OCI-LY1 (cell line): ENCODE data around the gene TENM4.

Experiments used
- H2AFZ ChIP-seq: fragments of 200-600 bp; sonication (generic), shearing (Covaris generic); 2 replicates; pipeline ENCODE4 v1.6.0; 2014; ENCODE audit warnings: antibody characterized with exemption, mild to moderate bottlenecking, low read length
- H3F3A ChIP-seq: fragments of 200-600 bp; sonication (generic), shearing (Covaris generic); 2 replicates; pipeline ENCODE4 v1.6.0; 2014; ENCODE audit warnings: mild to moderate bottlenecking, antibody characterized with exemption, low read length, moderate library complexity; ENCODE audit not compliant: insufficient read depth
- H3K27ac ChIP-seq: fragments of 200-600 bp; sonication (generic); 2 replicates; pipeline ENCODE4 v1.5.1; 2014; ENCODE audit warnings: low read length, mixed run types, mild to moderate bottlenecking, low read depth; ENCODE audit not compliant: poor library complexity, severe bottlenecking
- H3K27me3 ChIP-seq: fragments of 200-600 bp; sonication (generic); 2 replicates; pipeline ENCODE4 v1.6.0; 2014; ENCODE audit warnings: antibody characterized with exemption, mild to moderate bottlenecking, low read length, moderate library complexity; ENCODE audit not compliant: insufficient read depth
- H3K36me3 ChIP-seq: fragments of 200-600 bp; sonication (generic); 2 replicates; pipeline ENCODE4 v1.6.1; 2014; ENCODE audit warnings: mild to moderate bottlenecking, antibody characterized with exemption, low read length, moderate library complexity, mixed read lengths; ENCODE audit not compliant: insufficient read depth
- H3K4me1 ChIP-seq: fragments of 200-600 bp; sonication (generic); 2 replicates; pipeline ENCODE4 v1.5.1; 2014; ENCODE audit warnings: mild to moderate bottlenecking, low read length, moderate library complexity; ENCODE audit not compliant: insufficient read depth, severe bottlenecking
- H3K4me2 ChIP-seq: fragments of 200-600 bp; sonication (generic), shearing (Covaris generic); 2 replicates; pipeline ENCODE4 v1.6.1; 2014; ENCODE audit warnings: low read length
- H3K4me3 ChIP-seq: fragments of 200-600 bp; sonication (generic); 2 replicates; pipeline ENCODE4 v1.5.1; 2014; ENCODE audit warnings: low read length, low read depth, mild to moderate bottlenecking, mixed read lengths; ENCODE audit not compliant: poor library complexity, severe bottlenecking
- H3K79me2 ChIP-seq: fragments of 200-600 bp; shearing (Covaris generic); 2 replicates; pipeline ENCODE4 v1.6.1; 2016; ENCODE audit warnings: mixed run types, low read length, mixed read lengths; ENCODE audit not compliant: insufficient read depth
- H3K9ac ChIP-seq: fragments of 200-600 bp; sonication (generic), shearing (Covaris generic); 2 replicates; pipeline ENCODE4 v1.6.1; 2014; ENCODE audit warnings: mild to moderate bottlenecking, low read length, mixed read lengths
- H3K9me2 ChIP-seq: fragments of 200-600 bp; sonication (generic), shearing (Covaris generic); 2 replicates; pipeline ENCODE4 v1.6.1; 2014; ENCODE audit warnings: low read depth, mild to moderate bottlenecking, low read length, mixed read lengths
- H3K9me3 ChIP-seq: fragments of 200-600 bp; shearing (Covaris generic); 2 replicates; pipeline ENCODE4 v1.6.1; 2014; ENCODE audit warnings: low read length, mixed read lengths
- H4K20me1 ChIP-seq: fragments of 200-600 bp; sonication (generic), shearing (Covaris generic); 2 replicates; pipeline ENCODE4 v1.6.0; 2016; ENCODE audit warnings: mild to moderate bottlenecking, low read length; ENCODE audit not compliant: insufficient read depth
- EZH2 ChIP-seq: fragments of 200-600 bp; sonication (generic), shearing (Covaris generic); IDR thresholded peaks from 2 replicates; pipeline ENCODE4 v1.8.0; 2017; ENCODE audit warnings: borderline replicate concordance, mixed run types, mild to moderate bottlenecking, antibody characterized with exemption, low read length, moderate library complexity, mixed read lengths
- TF ChIP-seq, protein P1 (sequence below): fragments of 200-600 bp; sonication (generic), shearing (Covaris generic); IDR thresholded peaks from 2 replicates; pipeline ENCODE4 v1.5.1; 2017; ENCODE audit warnings: mild to moderate bottlenecking, antibody characterized with exemption, low read length, moderate library complexity, mixed read lengths

The TENM4 gene

DNA sequence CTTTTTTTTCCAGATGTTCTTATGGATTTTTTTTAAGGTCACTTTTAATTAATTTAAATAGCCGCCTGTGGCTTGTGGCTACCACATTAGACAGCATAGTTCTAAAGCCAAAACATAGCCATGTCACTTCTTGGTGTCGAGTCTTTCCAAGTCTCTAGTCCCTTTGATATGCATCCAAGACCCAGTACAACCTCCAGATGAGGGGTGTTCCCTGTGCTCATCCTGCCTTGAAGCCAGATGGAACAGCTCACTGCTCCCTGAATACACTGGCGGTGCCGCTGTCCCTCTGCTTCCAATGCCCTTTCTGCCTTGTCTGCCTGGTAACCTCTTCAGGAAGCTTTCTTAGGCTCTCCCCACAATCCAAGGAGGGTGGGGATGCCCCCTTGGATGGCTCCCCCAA, 338.0 kb downstream of the TENM4 start:
- TF ChIP-seq, protein P1, sequence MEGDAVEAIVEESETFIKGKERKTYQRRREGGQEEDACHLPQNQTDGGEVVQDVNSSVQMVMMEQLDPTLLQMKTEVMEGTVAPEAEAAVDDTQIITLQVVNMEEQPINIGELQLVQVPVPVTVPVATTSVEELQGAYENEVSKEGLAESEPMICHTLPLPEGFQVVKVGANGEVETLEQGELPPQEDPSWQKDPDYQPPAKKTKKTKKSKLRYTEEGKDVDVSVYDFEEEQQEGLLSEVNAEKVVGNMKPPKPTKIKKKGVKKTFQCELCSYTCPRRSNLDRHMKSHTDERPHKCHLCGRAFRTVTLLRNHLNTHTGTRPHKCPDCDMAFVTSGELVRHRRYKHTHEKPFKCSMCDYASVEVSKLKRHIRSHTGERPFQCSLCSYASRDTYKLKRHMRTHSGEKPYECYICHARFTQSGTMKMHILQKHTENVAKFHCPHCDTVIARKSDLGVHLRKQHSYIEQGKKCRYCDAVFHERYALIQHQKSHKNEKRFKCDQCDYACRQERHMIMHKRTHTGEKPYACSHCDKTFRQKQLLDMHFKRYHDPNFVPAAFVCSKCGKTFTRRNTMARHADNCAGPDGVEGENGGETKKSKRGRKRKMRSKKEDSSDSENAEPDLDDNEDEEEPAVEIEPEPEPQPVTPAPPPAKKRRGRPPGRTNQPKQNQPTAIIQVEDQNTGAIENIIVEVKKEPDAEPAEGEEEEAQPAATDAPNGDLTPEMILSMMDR = no peak
- no peak for TF ChIP-seq EZH2
- no peak overlapping the region for H2AFZ ChIP-seq
- no peak overlapping the region for H3K4me2 ChIP-seq
- H3K27ac ChIP-seq = no peak overlapping the region
- no peaks in the 10 kb centered on the region for H3K9me3 ChIP-seq
- H3F3A ChIP-seq = no peaks in the 10 kb centered on the region
- no peaks in the 10 kb centered on the region for H3K4me1 ChIP-seq
- H3K79me2 ChIP-seq = no peaks in the 10 kb centered on the region
- H3K36me3 ChIP-seq = no peaks in the 10 kb centered on the region
- no peaks in the 10 kb centered on the region for H3K27me3 ChIP-seq
- H4K20me1 ChIP-seq = no peaks in the 10 kb centered on the region
- no peak overlapping the region for H3K9ac ChIP-seq
- H3K4me3 ChIP-seq = no peak overlapping the region
- H3K9me2 ChIP-seq = no peaks in the 10 kb centered on the region

DNA sequence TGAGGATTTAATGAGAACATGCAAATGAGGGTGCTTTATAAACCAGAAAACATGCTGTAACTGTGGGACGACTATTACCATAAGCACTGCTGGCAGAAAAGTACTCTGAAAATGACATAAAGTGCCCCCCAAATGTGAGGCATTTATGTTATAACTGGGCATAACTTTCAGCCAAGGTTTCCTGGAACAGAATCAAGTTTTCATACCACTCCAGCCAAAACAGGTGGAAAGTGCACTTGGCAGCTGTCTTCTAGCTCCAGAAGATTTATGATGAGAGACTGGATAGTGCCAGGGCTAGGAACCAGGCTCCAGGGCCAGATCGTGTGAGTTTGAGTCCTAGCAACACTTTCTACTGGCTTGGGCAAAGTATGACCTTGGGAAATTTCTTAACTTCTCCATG, 339.2 kb downstream of the TENM4 start:
- Histone ChIP-seq H3K9me2 (no peaks in the 10 kb centered on the region), H3K4me3 (no peak overlapping the region), H4K20me1 (no peaks in the 10 kb centered on the region), H3F3A (no peaks in the 10 kb centered on the region), H3K27me3 (no peaks in the 10 kb centered on the region), H3K9ac (no peak overlapping the region), H3K4me1 (no peaks in the 10 kb centered on the region), H3K4me2 (no peak overlapping the region), H3K36me3 (no peaks in the 10 kb centered on the region), H3K27ac (no peak overlapping the region), H3K79me2 (no peaks in the 10 kb centered on the region), H2AFZ (no peak overlapping the region), H3K9me3 (no peaks in the 10 kb centered on the region)
- TF ChIP-seq, protein P1 = no peak
- no peak for TF ChIP-seq EZH2

DNA sequence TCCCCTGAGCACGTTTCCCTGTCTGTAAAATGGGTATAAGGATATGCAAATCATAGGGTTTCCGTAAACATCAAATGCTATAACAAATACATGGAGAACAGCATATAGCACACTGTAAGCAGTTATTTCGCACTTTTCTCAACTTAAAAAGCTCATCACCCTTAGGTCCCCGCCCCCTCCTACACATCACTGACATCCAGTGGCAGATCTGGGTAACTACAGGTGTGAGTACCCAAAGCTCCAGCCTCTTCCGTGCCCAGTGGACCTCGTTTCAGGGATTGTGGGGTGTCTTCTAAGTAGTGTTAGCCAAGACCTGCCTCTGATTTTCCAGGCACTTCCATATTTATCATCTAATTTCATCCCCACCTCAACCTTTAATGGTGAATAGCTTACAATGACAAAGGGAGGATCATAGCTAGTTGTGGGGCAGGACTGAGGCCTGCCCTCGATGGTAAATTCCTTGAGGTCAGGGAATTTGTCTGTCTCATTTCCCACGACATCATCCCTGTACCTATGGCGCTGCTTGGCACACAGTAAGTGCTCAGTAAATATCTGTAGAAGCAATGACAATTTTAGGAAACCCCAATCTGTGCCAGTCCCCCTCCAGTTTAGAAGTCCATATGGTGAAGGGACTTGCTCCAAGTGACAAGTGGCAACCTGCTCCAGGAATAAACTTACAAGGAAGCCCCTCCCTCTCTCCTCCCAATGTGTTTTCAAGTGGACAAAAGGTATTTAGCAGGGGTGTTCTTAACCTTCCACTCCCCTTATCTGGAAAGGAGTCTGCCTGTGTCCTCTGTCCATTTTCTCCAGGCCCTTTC, 340.5 kb downstream of the TENM4 start:
- no peak overlapping the region for H2AFZ ChIP-seq
- no peak overlapping the region for H3K4me2 ChIP-seq
- no peaks in the 10 kb centered on the region for H3K36me3 ChIP-seq
- H4K20me1 ChIP-seq = no peaks in the 10 kb centered on the region
- no peak overlapping the region for H3K9ac ChIP-seq
- H3K27me3 ChIP-seq = no peaks in the 10 kb centered on the region
- no peaks in the 10 kb centered on the region for H3K4me1 ChIP-seq
- no peaks in the 10 kb centered on the region for H3K79me2 ChIP-seq
- no peaks in the 10 kb centered on the region for H3F3A ChIP-seq
- TF ChIP-seq, protein P1 = peak; percentile 66; the same call in 1 of the 2 replicates
- no peak for TF ChIP-seq EZH2
- no peaks in the 10 kb centered on the region for H3K9me2 ChIP-seq
- H3K9me3 ChIP-seq = no peaks in the 10 kb centered on the region
- H3K27ac ChIP-seq = no peak overlapping the region
- no peak overlapping the region for H3K4me3 ChIP-seq
